Skeletal muscle tissue (tissue), 5 donors: ENCODE data around the gene TUBB. TPM values are rescaled to one million over a fixed set of nuclear protein-coding genes. Genes with fewer than 3 reads are reported as not detected.

ENCODE experiments used
- H3K27ac ChIP-seq: one replicate; pipeline ENCODE4 v1.7.0; 2013; ENCODE audit warnings: mild to moderate bottlenecking, low read depth, low read length, inconsistent platforms
- H3K27me3 ChIP-seq, 3 donors: one replicate each; pipeline ENCODE4 v1.7.0; 2013; ENCODE audit warnings: low read length in 3 of 3; ENCODE audit not compliant: control insufficient read depth in 3 of 3, insufficient read depth in 3 of 3
- H3K36me3 ChIP-seq, 3 donors: one replicate each; pipeline ENCODE4 v1.7.0; 2013; ENCODE audit warnings: low read length in 3 of 3; ENCODE audit not compliant: control insufficient read depth in 3 of 3, insufficient read depth in 3 of 3
- H3K4me1 ChIP-seq, 3 donors: one replicate each; pipeline ENCODE4 v1.7.0; 2013; ENCODE audit warnings: low read length in 3 of 3, mild to moderate bottlenecking in 3 of 3; ENCODE audit not compliant: control insufficient read depth in 3 of 3, insufficient read depth in 3 of 3
- H3K4me3 ChIP-seq, 3 donors: one replicate each; pipeline ENCODE4 v1.7.0; 2013; ENCODE audit warnings: low read length in 3 of 3
- H3K9ac ChIP-seq, 3 donors: one replicate each; pipeline ENCODE4 v1.7.0; 2013; ENCODE audit warnings: low read length in 3 of 3, mild to moderate bottlenecking in 3 of 3, moderate library complexity in 2 of 3, low read depth in 1 of 3
- H3K9me3 ChIP-seq, 3 donors: one replicate each; pipeline ENCODE4 v1.7.0; 2013; ENCODE audit warnings: low read length in 3 of 3; ENCODE audit not compliant: control insufficient read depth in 3 of 3
- small RNA-seq: library from RNA; depleted of rRNA; stranded (forward); fragments of <200 nt; gene quantifications from one replicate; pipeline ENCODE3, GENCODE V24; 2014
- total RNA-seq: library from RNA; depleted of rRNA; stranded (reverse); fragments of >200 nt; gene quantifications from one replicate; pipeline ENCODE4 v1.2.3, GENCODE V29; 2014
- donor health status: Osteomylitis.

The TUBB gene
- total RNA-seq, 1 donor from 2014 or later = 317 TPM

GRCh38 chr6:30769088-30769852 is 49.1 kb downstream of the TUBB start:
- H3K27ac ChIP-seq = no peak overlapping the region
- no peak overlapping the region for H3K4me3 ChIP-seq
- H3K9ac ChIP-seq = peak overlapping the region in 2 of 3 donors; percentile 23 to 40
- H3K36me3 ChIP-seq = no peaks in the 10 kb centered on the region
- no peaks in the 10 kb centered on the region for H3K27me3 ChIP-seq
- no peaks in the 10 kb centered on the region for H3K9me3 ChIP-seq
- H3K4me1 ChIP-seq = peaks cover 11 to 19% (median 12%) of the 10 kb centered on the region in 3 donors

GRCh38 chr6:30769853-30770524 is 49.8 kb downstream of the TUBB start:
- Histone ChIP-seq H3K36me3 (no peaks in the 10 kb centered on the region), H3K27ac (no peak overlapping the region), H3K9me3 (no peaks in the 10 kb centered on the region), H3K9ac (no peak overlapping the region), H3K4me3 (no peak overlapping the region), H3K27me3 (no peaks in the 10 kb centered on the region), H3K4me1 (peaks cover 10 to 22% (median 16%) of the 10 kb centered on the region in 3 donors)

GRCh38 chr6:30770592-30770991 is 50.4 kb downstream of the TUBB start:
- no peak overlapping the region for H3K4me3 ChIP-seq
- no peaks in the 10 kb centered on the region for H3K36me3 ChIP-seq
- peaks cover 10 to 22% (median 16%) of the 10 kb centered on the region in 3 donors for H3K4me1 ChIP-seq
- H3K27ac ChIP-seq = no peak overlapping the region
- H3K27me3 ChIP-seq = no peaks in the 10 kb centered on the region
- no peaks in the 10 kb centered on the region for H3K9me3 ChIP-seq
- no peak overlapping the region for H3K9ac ChIP-seq

GRCh38 chr6:30774701-30775100 is 54.5 kb downstream of the TUBB start:
- Histone ChIP-seq H3K9me3 (no peaks in the 10 kb centered on the region), H3K27me3 (no peaks in the 10 kb centered on the region), H3K9ac (no peak overlapping the region), H3K27ac (no peak overlapping the region), H3K36me3 (no peaks in the 10 kb centered on the region), H3K4me3 (no peak overlapping the region), H3K4me1 (peaks cover 12 to 26% (median 16%) of the 10 kb centered on the region in 3 donors)

Small RNA genes lying within 50 kb of the gene (small RNA-seq; reads per million reads assigned to genes)
- gene RF00019 (not detected), gene RN7SL353P (not detected)

Other genes starting within 250 kb of the TUBB start
- gene HLA-E, start 230.8 kb upstream of the TUBB start, total RNA-seq = 98.6 TPM
- 22.4 TPM for gene GNL1, start 163.9 kb upstream of the TUBB start, total RNA-seq
- 3.7 TPM for gene PRR3, start 163.1 kb upstream of the TUBB start, total RNA-seq
- 21.9 TPM for gene ABCF1, start 148.9 kb upstream of the TUBB start, total RNA-seq
- gene PPP1R10, start 103.1 kb upstream of the TUBB start, total RNA-seq = 20.4 TPM
- gene MRPS18B, start 102.5 kb upstream of the TUBB start, total RNA-seq = 105 TPM
- gene ATAT1, start 93.5 kb upstream of the TUBB start, total RNA-seq = 2.1 TPM
- 9.9 TPM for gene C6orf136, start 73.2 kb upstream of the TUBB start, total RNA-seq
- gene DHX16, start 47.3 kb upstream of the TUBB start, total RNA-seq = 23.0 TPM
- gene PPP1R18, start 33.7 kb upstream of the TUBB start, total RNA-seq = 23.5 TPM
- gene NRM, start 29.4 kb upstream of the TUBB start, total RNA-seq = 3.7 TPM
- gene MDC1, start 3.1 kb upstream of the TUBB start, total RNA-seq = 5.2 TPM
- gene FLOT1, start 22.3 kb downstream of the TUBB start, total RNA-seq = 44.9 TPM
- 4.2 TPM for gene IER3, start 24.2 kb downstream of the TUBB start, total RNA-seq
- 40.7 TPM for gene DDR1, start 164.2 kb downstream of the TUBB start, total RNA-seq
- 7.3 TPM for gene GTF2H4, start 187.9 kb downstream of the TUBB start, total RNA-seq
- gene VARS2, start 193.9 kb downstream of the TUBB start, total RNA-seq = 12.5 TPM
- gene SFTA2, start 211.8 kb downstream of the TUBB start, total RNA-seq = not detected
- gene MUCL3, start 220.6 kb downstream of the TUBB start, total RNA-seq = not detected